Measurements from ENCODE around the gene DAB2IP.

DAB2IP gene

GRCh38 chr9:121808781-121809180, 157.3 kb downstream of the DAB2IP start:
- TF ChIP-seq Cebpa-rat (IDR thresholded peaks at IDR 0.05): no peak
- no peak overlapping the region for H3K4me2 ChIP-seq
- no peaks in the 10 kb centered on the region for H4K20me1 ChIP-seq

GRCh38 chr9:121809356-121810050, 158.1 kb downstream of the DAB2IP start:
- no peak overlapping the region for H3K9ac ChIP-seq
- no peak overlapping the region for H3K27ac ChIP-seq
- H3K36me3 ChIP-seq: no peaks in the 10 kb centered on the region
- no peak for TF ChIP-seq Cebpa-rat (IDR thresholded peaks at IDR 0.05)
- no peak overlapping the region for H3K4me2 ChIP-seq
- H4K20me1 ChIP-seq: no peaks in the 10 kb centered on the region
- peaks cover 4% of the 10 kb centered on the region; the same call in 1 of the 2 replicates for H3K9me3 ChIP-seq
- peaks cover under 1% of the 10 kb centered on the region; the same call in 1 of the 2 replicates for H3K4me1 ChIP-seq
- H3K27me3 ChIP-seq: no peaks in the 10 kb centered on the region
- no peak overlapping the region for H3K4me3 ChIP-seq

More at GRCh38 chr9:121808781-121809180, 157.3 kb downstream of the DAB2IP start:
- Histone ChIP-seq H3K4me1 (no peaks in the 10 kb centered on the region), H3K36me3 (no peaks in the 10 kb centered on the region), H3K9me3 (peaks cover 9% of the 10 kb centered on the region; the same call in 1 of the 2 replicates), H3K27me3 (no peaks in the 10 kb centered on the region), H3K4me3 (no peak overlapping the region), H3K9ac (no peak overlapping the region), H3K27ac (no peak overlapping the region)

GRCh38 chr9:121810489-121810888, 159.1 kb downstream of the DAB2IP start:
- Histone ChIP-seq H3K4me3 (no peak overlapping the region), H3K27ac (no peak overlapping the region), H3K9ac (no peak overlapping the region), H3K27me3 (no peaks in the 10 kb centered on the region), H4K20me1 (no peaks in the 10 kb centered on the region), H3K4me1 (peaks cover 8% of the 10 kb centered on the region; the same call in 1 of the 2 replicates), H3K4me2 (no peak overlapping the region), H3K36me3 (no peaks in the 10 kb centered on the region), H3K9me3 (no peaks in the 10 kb centered on the region)
- TF ChIP-seq Cebpa-rat (IDR thresholded peaks at IDR 0.05): no peak

- no peak overlapping the region for H3K4me3 ChIP-seq
- H3K27me3 ChIP-seq: no peaks in the 10 kb centered on the region
- no peaks in the 10 kb centered on the region for H3K36me3 ChIP-seq
- TF ChIP-seq Cebpa-rat (IDR thresholded peaks at IDR 0.05): no peak
- H3K9ac ChIP-seq: no peak overlapping the region
- H3K27ac ChIP-seq: no peak overlapping the region
- H3K4me1 ChIP-seq: peaks cover 8% of the 10 kb centered on the region; the same call in 1 of the 2 replicates
- no peaks in the 10 kb centered on the region for H3K9me3 ChIP-seq
- H4K20me1 ChIP-seq: no peaks in the 10 kb centered on the region
- no peak overlapping the region for H3K4me2 ChIP-seq
Observed at GRCh38 chr9:121811140-121811539, 159.7 kb downstream of the DAB2IP start.

- no peak overlapping the region for H3K4me3 ChIP-seq
- no peaks in the 10 kb centered on the region for H3K9me3 ChIP-seq
Observed at GRCh38 chr9:121811751-121812150, 160.3 kb downstream of the DAB2IP start.

GRCh38 chr9:121812159-121812735, 160.8 kb downstream of the DAB2IP start:
- no peak overlapping the region for H3K4me3 ChIP-seq
- no peaks in the 10 kb centered on the region for H3K9me3 ChIP-seq
- TF ChIP-seq Cebpa-rat (IDR thresholded peaks at IDR 0.05): no peak
- H3K27ac ChIP-seq: no peak overlapping the region
- H3K36me3 ChIP-seq: no peaks in the 10 kb centered on the region
- no peak overlapping the region for H3K4me2 ChIP-seq
- no peaks in the 10 kb centered on the region for H4K20me1 ChIP-seq
- H3K27me3 ChIP-seq: no peaks in the 10 kb centered on the region
- H3K9ac ChIP-seq: no peak overlapping the region
- peaks cover 8% of the 10 kb centered on the region; the same call in 1 of the 2 replicates for H3K4me1 ChIP-seq

More at GRCh38 chr9:121811751-121812150, 160.3 kb downstream of the DAB2IP start:
- no peaks in the 10 kb centered on the region for H3K27me3 ChIP-seq
- no peaks in the 10 kb centered on the region for H4K20me1 ChIP-seq
- H3K27ac ChIP-seq: no peak overlapping the region
- no peak overlapping the region for H3K9ac ChIP-seq
- no peak for TF ChIP-seq Cebpa-rat (IDR thresholded peaks at IDR 0.05)
- no peak overlapping the region for H3K4me2 ChIP-seq
- no peaks in the 10 kb centered on the region for H3K36me3 ChIP-seq
- peaks cover 8% of the 10 kb centered on the region; the same call in 1 of the 2 replicates for H3K4me1 ChIP-seq

- no peak overlapping the region for H3K9ac ChIP-seq
- H3K27ac ChIP-seq: no peak overlapping the region
- no peaks in the 10 kb centered on the region for H4K20me1 ChIP-seq
- H3K4me3 ChIP-seq: no peak overlapping the region
- H3K36me3 ChIP-seq: no peaks in the 10 kb centered on the region
- H3K4me2 ChIP-seq: no peak overlapping the region
- no peaks in the 10 kb centered on the region for H3K9me3 ChIP-seq
- H3K27me3 ChIP-seq: no peaks in the 10 kb centered on the region
- TF ChIP-seq Cebpa-rat (IDR thresholded peaks at IDR 0.05): no peak
- peaks cover 8% of the 10 kb centered on the region; the same call in 1 of the 2 replicates for H3K4me1 ChIP-seq
Observed at GRCh38 chr9:121813519-121814210, 162.2 kb downstream of the DAB2IP start.

- Histone ChIP-seq H3K36me3 (no peaks in the 10 kb centered on the region), H3K27me3 (no peaks in the 10 kb centered on the region), H3K4me2 (peak overlapping the region; percentile 3; the same call in 1 of the 2 replicates), H3K4me3 (no peak overlapping the region), H3K9me3 (no peaks in the 10 kb centered on the region), H3K4me1 (peaks cover 17% of the 10 kb centered on the region), H4K20me1 (no peaks in the 10 kb centered on the region), H3K27ac (no peak overlapping the region), H3K9ac (no peak overlapping the region)
- TF ChIP-seq Cebpa-rat (IDR thresholded peaks at IDR 0.05): no peak
Observed at GRCh38 chr9:121814594-121814993, 163.2 kb downstream of the DAB2IP start.

- H3K9me3 ChIP-seq: no peaks in the 10 kb centered on the region
- H3K36me3 ChIP-seq: no peaks in the 10 kb centered on the region
- no peak overlapping the region for H3K4me3 ChIP-seq
- peaks cover 22% of the 10 kb centered on the region for H3K4me1 ChIP-seq
- TF ChIP-seq Cebpa-rat (IDR thresholded peaks at IDR 0.05): no peak
- no peaks in the 10 kb centered on the region for H3K27me3 ChIP-seq
- H3K9ac ChIP-seq: no peak overlapping the region
- no peak overlapping the region for H3K27ac ChIP-seq
- peak overlapping the region; percentile 3; the same call in 1 of the 2 replicates for H3K4me2 ChIP-seq
- H4K20me1 ChIP-seq: no peaks in the 10 kb centered on the region
Observed at GRCh38 chr9:121815084-121815483, 163.7 kb downstream of the DAB2IP start.

Data from BLaER1 (cell line).